GM19328 (cell line): ENCODE data around the gene ARRDC5.
"Not testable (repeated sequence)": the region's sequence is repeated elsewhere in the genome, so short reads cannot be mapped to it uniquely, and the experiment has no call there.

Source experiments
- ATAC-seq: cut with Tn5 transposase; IDR thresholded peaks from one replicate; pipeline ENCODE4 v1.9.1; 2021; ENCODE audit warnings: mild to moderate bottlenecking, moderate library complexity; ENCODE audit not compliant: unreplicated experiment

The ARRDC5 gene

DNA sequence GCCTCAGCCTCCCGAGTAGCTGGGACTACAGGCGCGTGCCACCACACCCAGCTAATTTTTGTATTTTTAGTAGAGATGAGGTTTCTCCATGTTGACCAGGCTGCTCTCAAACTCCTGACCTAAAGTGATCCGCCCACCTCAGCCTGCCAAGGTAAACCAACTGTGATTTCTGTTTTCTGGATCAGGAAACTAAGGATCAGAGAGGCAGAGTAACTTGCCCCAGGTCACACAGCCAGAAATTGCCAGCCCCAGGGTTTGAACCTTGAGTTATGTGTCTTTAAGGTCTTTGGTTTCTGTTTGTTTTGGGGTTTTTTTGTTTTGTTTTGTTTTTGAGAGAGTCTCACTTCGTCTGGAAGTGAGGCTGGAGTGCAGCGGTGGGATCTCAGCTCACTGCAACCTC, 31.0 kb downstream of the ARRDC5 start:
- ATAC-seq = no peak

GRCh38 chr19:4870025-4870700, 32.5 kb downstream of the ARRDC5 start:
- ATAC-seq = no peak

DNA sequence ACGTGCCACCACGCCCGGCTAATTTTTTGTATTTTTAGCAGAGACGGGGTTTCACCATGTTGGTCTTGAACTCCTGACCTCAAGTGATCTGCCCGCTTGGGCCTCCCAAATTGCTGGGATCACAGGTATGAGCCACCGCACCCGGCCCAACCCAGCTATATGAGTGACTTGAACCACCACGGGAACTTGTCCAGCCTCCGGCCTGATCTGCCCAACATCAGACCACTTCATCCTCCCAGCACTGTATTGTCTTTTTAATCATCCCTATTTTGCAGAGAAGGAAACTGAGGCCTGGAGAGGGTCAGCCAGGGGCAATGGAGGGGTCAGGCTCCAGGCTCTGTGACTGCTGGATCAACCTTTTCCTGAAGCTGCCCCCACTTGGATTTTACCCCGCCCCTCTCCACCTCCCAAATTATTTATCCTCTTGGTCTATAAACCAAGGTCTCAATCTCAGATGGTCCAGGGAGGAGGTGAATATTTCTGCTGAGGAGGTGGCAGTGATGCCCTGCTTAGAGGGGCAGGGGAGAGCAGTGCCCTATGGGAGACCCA, 34.3 kb downstream of the ARRDC5 start:
- ATAC-seq = no peak

DNA sequence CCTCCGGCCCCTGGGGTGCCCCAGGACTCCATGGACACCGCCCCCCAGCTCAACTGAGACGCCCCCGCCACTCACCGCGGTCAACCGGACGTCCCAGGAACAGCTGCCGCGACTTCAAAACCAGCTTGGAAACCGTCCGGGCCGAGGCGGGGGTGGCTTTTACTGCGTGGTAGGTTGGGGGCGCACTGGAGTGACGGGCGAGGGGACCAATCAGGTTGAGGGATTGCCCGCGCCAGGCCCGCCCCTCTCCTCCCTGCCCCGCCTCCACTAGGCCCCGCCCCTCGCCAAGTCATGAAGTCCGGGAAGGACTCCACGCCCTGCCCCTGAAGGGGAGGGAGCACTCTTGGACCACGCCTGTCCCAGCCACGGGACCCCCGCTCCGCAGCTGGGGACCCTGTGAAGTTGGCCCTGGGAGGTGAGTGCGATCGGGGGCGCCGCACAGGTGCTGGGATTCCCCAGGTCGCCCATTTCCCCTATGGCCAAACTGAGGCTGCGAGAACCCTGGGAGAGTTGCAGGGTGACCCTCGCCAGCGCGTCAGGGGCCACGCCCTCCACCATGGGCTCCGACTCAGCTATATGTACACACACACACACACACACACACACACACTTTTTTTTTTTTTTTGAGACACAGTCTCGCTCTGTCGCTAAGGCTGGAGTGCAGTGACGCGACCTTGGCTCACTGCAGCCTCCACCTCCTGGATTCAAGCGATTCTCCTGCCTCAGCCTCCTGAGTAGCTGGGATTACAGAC, 35.0 kb downstream of the ARRDC5 start, which contains the start of gene PLIN3:
PLIN3 (minus strand) TSS at position 134 of the 752 bp plus-strand sequence. CDS start 6,273 bp downstream, outside the sequence.
- peak; percentile 59 for ATAC-seq

DNA sequence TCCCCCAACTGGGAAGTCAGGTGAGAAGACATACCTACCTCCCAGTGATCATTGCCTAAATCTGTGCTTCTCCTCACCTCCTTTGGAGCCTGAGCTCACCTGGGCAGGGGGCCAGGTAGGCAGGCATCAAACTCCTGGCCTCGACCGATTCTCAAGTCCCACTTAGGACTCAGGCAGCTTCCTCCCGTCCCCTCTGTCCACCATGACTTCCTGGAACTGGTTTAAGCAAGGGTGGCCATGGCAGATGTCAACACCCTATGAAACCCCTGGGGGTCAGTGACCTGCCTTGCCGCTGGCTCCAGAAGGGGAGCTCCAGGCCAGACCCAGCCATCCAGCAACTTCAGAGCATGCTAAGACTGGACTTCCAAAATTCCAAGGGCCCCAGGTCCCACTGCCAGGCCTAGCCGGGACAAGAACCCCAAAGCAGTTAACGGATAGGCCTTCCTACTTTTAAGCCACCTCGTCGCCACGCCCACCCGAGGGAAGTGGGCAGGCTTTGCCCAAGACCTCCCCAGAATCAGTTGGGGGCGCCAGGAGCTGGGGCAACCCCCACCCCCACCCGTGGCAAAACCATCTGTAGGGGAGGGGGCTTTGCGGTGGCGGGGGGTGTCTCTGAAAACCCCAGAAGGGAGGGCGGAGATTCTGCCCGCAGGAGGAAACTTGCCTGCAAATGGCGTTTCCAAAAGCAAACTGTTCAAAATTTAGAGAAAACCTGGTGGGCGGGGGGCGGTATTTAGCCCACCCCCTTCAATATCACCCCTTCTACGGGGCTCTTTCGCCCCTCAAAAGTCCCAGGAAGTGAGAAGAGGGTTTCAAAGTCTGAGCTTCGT, 35.9 kb downstream of the ARRDC5 start:
- no peak for ATAC-seq

GRCh38 chr19:4861147-4861546, 41.5 kb downstream of the ARRDC5 start:
- ATAC-seq = no peak

- ATAC-seq = no peak
These were observed 43.0 kb downstream of the ARRDC5 start for GRCh38 chr19:4859697-4860096.

GRCh38 chr19:4856468-4856867, 46.2 kb downstream of the ARRDC5 start:
- ATAC-seq = not testable (repeated sequence)

- ATAC-seq = not testable (repeated sequence)
These were observed 49.2 kb downstream of the ARRDC5 start for GRCh38 chr19:4853506-4853905.

- no peak for ATAC-seq
These were observed 50.2 kb downstream of the ARRDC5 start for GRCh38 chr19:4852484-4852883.

DNA sequence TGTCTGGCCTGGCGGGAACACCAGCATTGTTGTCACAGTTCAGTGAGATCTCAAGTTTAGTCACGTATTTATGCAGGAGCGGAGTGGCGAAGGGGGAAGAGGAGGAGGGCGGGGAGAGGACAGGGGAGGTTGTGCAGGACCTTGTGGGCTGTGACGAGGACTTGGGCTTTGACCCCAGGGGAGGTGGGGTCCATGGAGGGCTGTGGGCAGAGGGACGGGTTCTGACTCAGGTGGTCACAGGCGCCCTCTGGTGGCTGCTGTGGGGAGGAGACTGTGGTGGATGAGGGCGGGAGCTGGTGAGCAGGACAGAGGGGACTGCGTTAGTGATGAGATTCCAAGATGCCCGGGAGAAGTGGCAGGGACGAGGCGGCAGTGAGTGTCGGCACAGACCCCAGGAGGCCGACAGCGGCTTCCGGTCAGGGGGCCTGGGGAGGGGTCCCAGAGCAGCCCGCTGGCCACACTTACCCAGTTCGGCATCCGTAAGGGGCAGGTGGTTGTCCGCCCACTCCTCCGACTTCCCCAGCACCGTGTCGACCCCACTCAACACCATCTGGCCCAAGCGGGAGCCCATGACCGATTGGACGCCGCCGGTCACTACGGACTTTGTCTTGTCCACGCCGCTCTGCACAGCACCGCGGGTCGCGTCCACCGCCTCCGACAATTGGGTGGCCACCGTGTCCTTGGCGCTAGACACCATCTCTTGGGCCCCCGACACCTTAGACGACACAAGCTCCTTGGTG, 51.0 kb downstream of the ARRDC5 start:
- ATAC-seq = no peak

DNA sequence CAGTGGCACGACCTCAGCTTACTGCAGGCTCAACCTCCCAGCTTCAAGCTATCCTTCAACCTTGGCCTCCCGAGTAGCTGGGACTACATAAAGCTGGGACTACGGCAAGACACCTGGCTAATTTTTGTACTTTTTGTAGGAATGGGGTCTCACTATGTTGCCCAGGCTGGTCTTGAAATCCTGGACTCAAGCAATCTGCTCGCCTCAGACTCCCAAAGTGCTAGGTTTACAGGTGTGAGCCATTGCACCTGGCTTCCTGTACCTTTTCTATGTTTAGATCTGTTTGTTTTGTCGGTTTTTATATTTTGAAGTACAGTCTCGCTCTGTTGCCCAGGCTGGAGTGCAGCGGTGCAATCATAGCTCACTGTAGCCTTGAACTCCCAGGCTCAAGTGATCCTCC, 53.7 kb downstream of the ARRDC5 start:
- no peak for ATAC-seq

GRCh38 chr19:4847190-4847973, 55.3 kb downstream of the ARRDC5 start:
- ATAC-seq = no peak

- not testable (repeated sequence) for ATAC-seq
These were observed 56.7 kb downstream of the ARRDC5 start for GRCh38 chr19:4845975-4846374.

GRCh38 chr19:4844348-4845179, 58.1 kb downstream of the ARRDC5 start:
- ATAC-seq = no peak

GRCh38 chr19:4843647-4843965, 59.1 kb downstream of the ARRDC5 start:
- ATAC-seq = no peak
